GM12875 (cell line): ENCODE measurements around the gene XRCC4.

Experiments used
- H3K4me3 ChIP-seq: one replicate; pipeline ENCODE4 v1.5.1; 2011; ENCODE audit warnings: low read depth, low read length, control low read depth
- CTCF ChIP-seq: IDR thresholded peaks from 2 replicates; pipeline ENCODE4 v1.5.1; 2011; ENCODE audit warnings: low read depth, mild to moderate bottlenecking, control low read depth, inconsistent platforms, low read length, moderate library complexity, borderline replicate concordance; ENCODE audit not compliant: insufficient read depth

The XRCC4 gene

GRCh38 chr5:83036991-83037575 lies 40.3 kb upstream of the XRCC4 start:
- H3K4me3 ChIP-seq, result no peak overlapping the region
- no peak for TF ChIP-seq CTCF

- no peak overlapping the region for H3K4me3 ChIP-seq
- TF ChIP-seq CTCF, result no peak
These were observed 38.4 kb upstream of the XRCC4 start for GRCh38 chr5:83038924-83039323.

GRCh38 chr5:83042507-83042906 lies 34.8 kb upstream of the XRCC4 start:
- no peak for TF ChIP-seq CTCF
- no peak overlapping the region for H3K4me3 ChIP-seq

GRCh38 chr5:83044926-83045325 lies 32.4 kb upstream of the XRCC4 start:
- H3K4me3 ChIP-seq, result no peak overlapping the region
- no peak for TF ChIP-seq CTCF

- no peak for TF ChIP-seq CTCF
- no peak overlapping the region for H3K4me3 ChIP-seq
These were observed 29.1 kb upstream of the XRCC4 start for GRCh38 chr5:83048277-83048676.

- TF ChIP-seq CTCF, result no peak
- H3K4me3 ChIP-seq, result no peak overlapping the region
These were observed 28.5 kb upstream of the XRCC4 start for GRCh38 chr5:83048811-83049210.

GRCh38 chr5:83049370-83049885 lies 27.9 kb upstream of the XRCC4 start:
- no peak overlapping the region for H3K4me3 ChIP-seq
- no peak for TF ChIP-seq CTCF
